Activated CD8-positive, alpha-beta T cell treated with anti-CD3 and anti-CD28 coated beads, Interleukin-2, amount 10 ng/mL, durations not matched to agents 7 days and 5 days (primary cell): ENCODE measurements around the gene FAM161B. TPM values are rescaled to one million over a fixed set of nuclear protein-coding genes. Genes with fewer than 3 reads are reported as not detected.

Source experiments
- ATAC-seq: fragments of 150-1000 bp; cut with Tn5 transposase; one replicate; pipeline ENCODE4 v1.10.0; 2021; ENCODE audit warnings: moderate library complexity
- CTCF ChIA-PET: fragments of 350-600 bp; sonication (Branson Sonifier 250); formaldehyde crosslinking; loops from one replicate; lab custom pipeline; 2021; ENCODE audit warnings: antibody characterized with exemption; lab: Charles Lee
- POLR2A ChIA-PET: fragments of 350-600 bp; sonication (Branson Sonifier 250); formaldehyde crosslinking; loops from one replicate; lab custom pipeline; 2021; ENCODE audit warnings: antibody characterized with exemption; lab: Charles Lee
- DNase-seq: peaks from one replicate; pipeline ENCODE4 v3.0.0-alpha.2; 2020
- H3K27ac Mint-ChIP-seq: one replicate; pipeline ENCODE4 v1.8.0; 2021; ENCODE audit warnings: mild to moderate bottlenecking, mixed read lengths
- H3K27me3 Mint-ChIP-seq: one replicate; pipeline ENCODE4 v1.8.0; 2021; ENCODE audit warnings: low read depth, mixed read lengths
- H3K36me3 Mint-ChIP-seq: one replicate; pipeline ENCODE4 v1.8.0; 2021; ENCODE audit warnings: low read depth, mixed read lengths
- H3K4me1 Mint-ChIP-seq: one replicate; pipeline ENCODE4 v1.8.0; 2021; ENCODE audit warnings: low read depth, mixed read lengths
- H3K4me3 Mint-ChIP-seq: one replicate; pipeline ENCODE4 v1.8.0; 2021; ENCODE audit warnings: mild to moderate bottlenecking, mixed read lengths
- H3K9me3 Mint-ChIP-seq: one replicate; pipeline ENCODE4 v1.8.0; 2022; ENCODE audit warnings: mixed read lengths; ENCODE audit not compliant: insufficient read depth
- total RNA-seq, 2 experiments: library from RNA; stranded (reverse); gene quantifications; one replicate each; pipeline ENCODE4 v1.2.3, GENCODE V29; 2021

FAM161B gene
- total RNA-seq, 2 experiments from 2014 or later: 1.2 to 1.7 TPM

- Mint-ChIP-seq H3K4me1 (peaks cover 41% of the 10 kb centered on the region), H3K9me3 (no peaks in the 10 kb centered on the region), H3K4me3 (no peak overlapping the region), H3K27ac (no peak overlapping the region), H3K27me3 (no peaks in the 10 kb centered on the region), H3K36me3 (peaks cover 22% of the 10 kb centered on the region)
- DNase-seq: no peak
- POLR2A ChIA-PET: interaction anchor here (0.8 kb wide), 1 partner anchor 70 kb away, joined by 4 read pairs; no protein-coding TSS in a partner anchor
- CTCF ChIA-PET: no interaction called here
- no peak for ATAC-seq
Observed at GRCh38 chr14:73889376-73889775, 60.5 kb downstream of the FAM161B start.

GRCh38 chr14:73888971-73889370 lies 60.9 kb downstream of the FAM161B start:
- Mint-ChIP-seq H3K9me3 (no peaks in the 10 kb centered on the region), H3K4me3 (peak overlapping the region; percentile 97), H3K27ac (no peak overlapping the region), H3K27me3 (no peaks in the 10 kb centered on the region), H3K4me1 (peaks cover 41% of the 10 kb centered on the region), H3K36me3 (peaks cover 19% of the 10 kb centered on the region)
- ChIA-PET POLR2A (interaction anchor here (1.0 kb wide), 1 partner anchor 9 kb away, joined by 3 read pairs; no protein-coding TSS in a partner anchor), CTCF (no interaction called here)
- no peak for DNase-seq
- ATAC-seq: no peak

GRCh38 chr14:73888460-73888725 lies 61.5 kb downstream of the FAM161B start:
- no peaks in the 10 kb centered on the region for H3K27me3 Mint-ChIP-seq
- H3K36me3 Mint-ChIP-seq: peaks cover 14% of the 10 kb centered on the region
- ATAC-seq: no peak
- H3K27ac Mint-ChIP-seq: peak overlapping the region; percentile 97
- ChIA-PET CTCF (interaction anchor here (1.3 to 2.4 kb wide), 3 partner anchors 9 to 318 kb away, joined by 3 to 9 read pairs (median 4); no protein-coding TSS in a partner anchor), POLR2A (interaction anchor here (1.0 to 1.3 kb wide), 2 partner anchors 8 kb away, joined by 3 read pairs; no protein-coding TSS in a partner anchor)
- no peaks in the 10 kb centered on the region for H3K9me3 Mint-ChIP-seq
- H3K4me1 Mint-ChIP-seq: peaks cover 41% of the 10 kb centered on the region
- DNase-seq: no peak
- peak overlapping the region; percentile 97 for H3K4me3 Mint-ChIP-seq

GRCh38 chr14:73887694-73888459 lies 62.0 kb downstream of the FAM161B start:
- H3K9me3 Mint-ChIP-seq: no peaks in the 10 kb centered on the region
- ATAC-seq: no peak
- POLR2A ChIA-PET: interaction anchor here (0.7 to 3.0 kb wide), 4 partner anchors 7 to 146 kb away, joined by 3 to 15 read pairs (median 3); no protein-coding TSS in a partner anchor
- CTCF ChIA-PET: interaction anchor here (1.1 to 2.4 kb wide), 4 partner anchors 9 to 317 kb away, joined by 3 to 9 read pairs (median 4); no protein-coding TSS in a partner anchor
- H3K27me3 Mint-ChIP-seq: no peaks in the 10 kb centered on the region
- H3K36me3 Mint-ChIP-seq: peaks cover 14% of the 10 kb centered on the region
- H3K4me1 Mint-ChIP-seq: peaks cover 41% of the 10 kb centered on the region
- H3K27ac Mint-ChIP-seq: peak overlapping the region; percentile 97
- DNase-seq: no peak
- H3K4me3 Mint-ChIP-seq: peak overlapping the region; percentile 97

- POLR2A ChIA-PET: interaction anchor here (0.6 to 3.0 kb wide), 8 partner anchors 9 to 316 kb away, joined by 3 to 15 read pairs (median 4); partner anchors contain the start of gene PTGR2
- Mint-ChIP-seq H3K27me3 (no peaks in the 10 kb centered on the region), H3K4me1 (peaks cover 41% of the 10 kb centered on the region), H3K9me3 (no peaks in the 10 kb centered on the region), H3K4me3 (peak overlapping the region; percentile 97), H3K36me3 (peaks cover 14% of the 10 kb centered on the region), H3K27ac (peak overlapping the region; percentile 97)
- no peak for DNase-seq
- CTCF ChIA-PET: interaction anchor here (0.9 to 2.4 kb wide), 5 partner anchors 8 to 317 kb away, joined by 3 to 9 read pairs (median 4); no protein-coding TSS in a partner anchor
- ATAC-seq: no peak
Observed at GRCh38 chr14:73887318-73887616, 62.6 kb downstream of the FAM161B start.

GRCh38 chr14:73886449-73887317 lies 63.2 kb downstream of the FAM161B start, which contains the start of gene ZNF410:
ZNF410 (plus strand) TSS chr14:73886859; CDS start chr14:73892176, 5,317 bp downstream.
- ChIA-PET CTCF (interaction anchor here (0.9 to 2.4 kb wide), 6 partner anchors 13 to 158 kb away, joined by 3 to 9 read pairs (median 4); no protein-coding TSS in a partner anchor), POLR2A (interaction anchor here (0.6 to 3.0 kb wide), 12 partner anchors 9 to 750 kb away, joined by 3 to 15 read pairs (median 3); partner anchors contain the start of genes COQ6, FAM161B, PSEN1 and PTGR2)
- Mint-ChIP-seq H3K4me1 (peaks cover 37% of the 10 kb centered on the region), H3K4me3 (peak within 1 kb of the TSS; percentile 97), H3K27ac (peak within 1 kb of the TSS; percentile 97), H3K27me3 (no peaks in the 10 kb centered on the region), H3K36me3 (peaks cover 10% of the 10 kb centered on the region), H3K9me3 (no peaks in the 10 kb centered on the region)
- peak; percentile 88 for DNase-seq
- ATAC-seq: peak; percentile 99

GRCh38 chr14:73884438-73885190 lies 65.3 kb downstream of the FAM161B start:
- Mint-ChIP-seq H3K27ac (peak overlapping the region; percentile 97), H3K36me3 (peaks cover 8% of the 10 kb centered on the region), H3K9me3 (no peaks in the 10 kb centered on the region), H3K4me1 (peaks cover 48% of the 10 kb centered on the region), H3K27me3 (no peaks in the 10 kb centered on the region), H3K4me3 (peak overlapping the region; percentile 97)
- POLR2A ChIA-PET: no interaction called here
- DNase-seq: no peak
- CTCF ChIA-PET: no interaction called here
- no peak for ATAC-seq

Other genes starting within 250 kb of the FAM161B start
- gene PNMA1, start 235.7 kb downstream of the FAM161B start, total RNA-seq: 10 to 100 TPM; 24.4 to 25.6 TPM
- 1 to 10 TPM; 1.4 to 1.8 TPM for gene PTGR2, start 98.3 kb downstream of the FAM161B start, total RNA-seq
- gene ZNF410, start 63.2 kb downstream of the FAM161B start, total RNA-seq: 10 to 100 TPM; 49.7 to 50.2 TPM
- gene COQ6, start 208 bp upstream of the FAM161B start, total RNA-seq: 10 to 100 TPM; 18.9 to 19.0 TPM
- 10 to 100 TPM; 13.0 to 13.8 TPM for gene ENTPD5, start 69.2 kb upstream of the FAM161B start, total RNA-seq
- gene BBOF1, start 69.3 kb upstream of the FAM161B start, total RNA-seq: 1 to 10 TPM; 1.2 to 1.3 TPM
- 10 to 100 TPM; 13.0 to 14.2 TPM for gene ALDH6A1, start 134.4 kb upstream of the FAM161B start, total RNA-seq
- gene LIN52, start 134.9 kb upstream of the FAM161B start, total RNA-seq: 10 to 100 TPM; 14.9 to 15.2 TPM